Measurements from ENCODE around the gene MMP24.
"Not testable (repeated sequence)": the region's sequence is repeated elsewhere in the genome, so short reads cannot be mapped to it uniquely, and the experiment has no call there.

- TF ChIP-seq CTCF (IDR thresholded peaks at IDR 0.05 in 8 of 11, conservative IDR thresholded peaks at IDR 0.05 in 3 of 11); POLR2A (IDR thresholded peaks at IDR 0.05): not testable (repeated sequence)
These were observed 25.0 kb upstream of the MMP24 start for GRCh38 chr20:35201467-35201866.

Data from spleen (tissue), 7 donors.